Esophagus squamous epithelium (tissue), 4 donors: ENCODE measurements around the gene COA8.

Experiments used
- CTCF ChIP-seq, 6 experiments: fragments of 450-650 bp in 4 of 6; fragments of 200-600 bp in 2 of 6; sonication (generic) in 2 of 6; IDR thresholded peaks; one replicate each; pipeline ENCODE4 v1.5.1; 2016 to 2019; ENCODE audit warnings: antibody characterized with exemption in 6 of 6, mild to moderate bottlenecking in 4 of 6, moderate library complexity in 4 of 6
- POLR2A ChIP-seq, 4 donors: fragments of 450-650 bp; IDR thresholded peaks; one replicate each; pipeline ENCODE4 v1.6.1; 2017; ENCODE audit warnings: antibody characterized with exemption in 4 of 4, mild to moderate bottlenecking in 4 of 4, moderate library complexity in 3 of 4

- TF ChIP-seq CTCF (IDR thresholded peaks at IDR 0.05) (no peak), POLR2A (IDR thresholded peaks at IDR 0.05) (no peak)
Observed at GRCh38 chr14:103521438-103521950, 41.3 kb upstream of the COA8 start.
